Measurements from ENCODE around the gene WNT7A. TPM values are rescaled to one million over a fixed set of nuclear protein-coding genes. Genes with fewer than 3 reads are reported as not detected.

WNT7A gene
- total RNA-seq, 1 experiment from 2014 or later: not detected

DNA sequence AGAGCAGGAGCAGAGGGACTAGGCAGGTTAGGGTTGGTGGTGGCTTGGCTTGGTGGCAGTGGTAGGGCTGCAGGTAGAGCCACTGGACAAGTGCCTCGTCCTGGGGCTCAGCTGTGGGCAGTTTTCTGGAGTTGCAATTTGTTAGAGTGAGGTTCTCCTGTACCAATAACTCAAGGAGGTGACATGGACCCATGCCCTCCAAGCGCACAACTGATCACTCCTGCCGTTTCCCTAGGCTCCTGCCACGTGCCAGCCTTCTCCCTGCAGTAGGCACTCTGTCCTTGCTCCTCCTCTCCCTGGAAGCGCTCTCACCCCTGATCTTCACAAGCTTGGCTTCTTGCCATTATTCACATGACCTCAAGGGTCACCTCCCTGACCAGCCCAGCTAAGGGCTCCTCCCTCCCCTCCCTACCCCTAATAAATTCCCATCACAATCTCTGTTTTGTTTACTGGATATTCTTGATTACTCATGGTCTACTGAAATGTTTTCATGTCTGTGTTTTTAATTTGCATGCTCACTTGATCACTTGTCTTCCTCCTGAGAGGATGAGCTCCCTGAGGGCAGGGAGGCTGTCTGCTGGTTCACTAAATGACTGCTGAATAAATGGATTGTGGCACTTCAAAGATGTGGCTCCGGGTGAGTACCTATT is 3.3 kb downstream of the WNT7A start:
- Histone ChIP-seq H3K9me3 (ENCODE audit: control insufficient read depth, low read depth, low read length) (no peaks in the 10 kb centered on the region), H4K5ac (ENCODE audit: insufficient read length, low read depth, low read length) (no peak overlapping the region), H2AK5ac (ENCODE audit: insufficient read length, low read length) (no peak overlapping the region), H3K56ac (ENCODE audit: insufficient read length, low read depth, low read length) (no peak overlapping the region), H3K14ac (ENCODE audit: insufficient read depth, low read length) (no peak overlapping the region), H4K8ac (replicated peaks; ENCODE audit: insufficient read length, low read depth, low read length) (no peak overlapping the region), H3K18ac (ENCODE audit: insufficient read length, low read depth, low read length) (no peak overlapping the region), H4K20me1 (ENCODE audit: control insufficient read depth, insufficient read depth, insufficient read length) (no peaks in the 10 kb centered on the region), H3T11ph (ENCODE audit: low read length) (no peak overlapping the region), H2BK12ac (ENCODE audit: insufficient read length, low read depth, low read length) (no peak overlapping the region), H4K91ac (ENCODE audit: insufficient read length, low read depth, low read length) (no peak overlapping the region), H3K4me1 (ENCODE audit: insufficient read depth, low read length) (peaks cover 4% of the 10 kb centered on the region; the same call in 1 of the 2 replicates), H2BK120ac (ENCODE audit: low read depth, low read length, poor library complexity, severe bottlenecking) (no peak overlapping the region), H3K23ac (ENCODE audit: insufficient read length, low read depth, low read length) (no peak overlapping the region), H3K9ac (ENCODE audit: extremely low read depth, insufficient read length, low read length) (no peak overlapping the region), H3K27ac (ENCODE audit: insufficient read length, low read depth, low read length) (no peak overlapping the region), H2BK20ac (ENCODE audit: low read depth, low read length, poor library complexity, severe bottlenecking) (no peak overlapping the region), H3K79me2 (ENCODE audit: insufficient read depth, low read length) (no peaks in the 10 kb centered on the region), H2AFZ (ENCODE audit: low read length) (no peak overlapping the region), H3K23me2 (ENCODE audit: insufficient read length, low read depth, low read length, poor library complexity, severe bottlenecking) (peaks cover 24% of the 10 kb centered on the region), H3K79me1 (ENCODE audit: insufficient read depth, low read depth, low read length, poor library complexity, severe bottlenecking) (no peaks in the 10 kb centered on the region), H2BK15ac (ENCODE audit: low read depth, low read length) (no peak overlapping the region), H3K27me3 (ENCODE audit: insufficient read depth, low read length) (peaks cover 48% of the 10 kb centered on the region), H3K4me2 (ENCODE audit: insufficient read depth, insufficient read length, low read length) (no peak overlapping the region), H3K4ac (ENCODE audit: low read depth, low read length) (no peak overlapping the region), H2BK5ac (ENCODE audit: insufficient read length, low read length) (no peak overlapping the region)
- Mint-ChIP-seq H3K9me3 (peaks cover 0 to 4% of the 10 kb centered on the region in 2 experiments; a peak in 4 of 5 replicates), H3K36me3 (ENCODE audit: insufficient read depth in 1 of 3, low read depth in 3 of 3) (peaks cover 0 to 2% (median 0%) of the 10 kb centered on the region in 3 experiments; a peak in 2 of 7 replicates), H3K4me1 (peaks cover 32 to 37% of the 10 kb centered on the region in 2 experiments), H3K27ac (no peak overlapping the region), H3K27me3 (ENCODE audit: low read depth) (peaks cover 94% of the 10 kb centered on the region), H3K4me3 (no peak overlapping the region; a peak in 1 of 5 replicates)
- no peak for DNase-seq
- no CpG with 5 or more reads among the region's 6 CpGs for WGBS (ENCODE audit: extremely low coverage, insufficient read length, low lambda C conversion rate)
- TF ChIP-seq, protein P1, sequence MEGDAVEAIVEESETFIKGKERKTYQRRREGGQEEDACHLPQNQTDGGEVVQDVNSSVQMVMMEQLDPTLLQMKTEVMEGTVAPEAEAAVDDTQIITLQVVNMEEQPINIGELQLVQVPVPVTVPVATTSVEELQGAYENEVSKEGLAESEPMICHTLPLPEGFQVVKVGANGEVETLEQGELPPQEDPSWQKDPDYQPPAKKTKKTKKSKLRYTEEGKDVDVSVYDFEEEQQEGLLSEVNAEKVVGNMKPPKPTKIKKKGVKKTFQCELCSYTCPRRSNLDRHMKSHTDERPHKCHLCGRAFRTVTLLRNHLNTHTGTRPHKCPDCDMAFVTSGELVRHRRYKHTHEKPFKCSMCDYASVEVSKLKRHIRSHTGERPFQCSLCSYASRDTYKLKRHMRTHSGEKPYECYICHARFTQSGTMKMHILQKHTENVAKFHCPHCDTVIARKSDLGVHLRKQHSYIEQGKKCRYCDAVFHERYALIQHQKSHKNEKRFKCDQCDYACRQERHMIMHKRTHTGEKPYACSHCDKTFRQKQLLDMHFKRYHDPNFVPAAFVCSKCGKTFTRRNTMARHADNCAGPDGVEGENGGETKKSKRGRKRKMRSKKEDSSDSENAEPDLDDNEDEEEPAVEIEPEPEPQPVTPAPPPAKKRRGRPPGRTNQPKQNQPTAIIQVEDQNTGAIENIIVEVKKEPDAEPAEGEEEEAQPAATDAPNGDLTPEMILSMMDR (conservative IDR thresholded peaks at IDR 0.05): no peak

Measured in H9 (cell line).